ENCODE results near the gene UBE2C.
"Not testable (repeated sequence)": the region's sequence is repeated elsewhere in the genome, so short reads cannot be mapped to it uniquely, and the experiment has no call there.

Gene UBE2C

GRCh38 chr20:45782890-45783289 is 29.6 kb upstream of the UBE2C start:
- no peaks in the 10 kb centered on the region for H3K9me3 Mint-ChIP-seq
- H3K36me3 Mint-ChIP-seq: no peaks in the 10 kb centered on the region
- no peak overlapping the region for H3K27ac Mint-ChIP-seq
- H3K4me3 Mint-ChIP-seq: no peak overlapping the region
- peaks cover 28% of the 10 kb centered on the region for H3K4me1 Mint-ChIP-seq
- peaks cover 7% of the 10 kb centered on the region for H3K27me3 Mint-ChIP-seq
- peak; percentile 34 for DNase-seq
- CTCF ChIA-PET: interaction anchor here (1.7 kb wide), 1 partner anchor 11 kb away, joined by 7 read pairs; no protein-coding TSS in a partner anchor

- Mint-ChIP-seq H3K36me3 (no peaks in the 10 kb centered on the region), H3K9me3 (no peaks in the 10 kb centered on the region), H3K27me3 (peaks cover 7% of the 10 kb centered on the region), H3K4me1 (peaks cover 28% of the 10 kb centered on the region), H3K4me3 (no peak overlapping the region), H3K27ac (peak overlapping the region; percentile 56)
- no peak for DNase-seq
- CTCF ChIA-PET: interaction anchor here (0.7 to 1.7 kb wide), 4 partner anchors 10 to 154 kb away, joined by 3 to 7 read pairs (median 4); partner anchors contain the start of gene WFDC10A
These were observed 28.7 kb upstream of the UBE2C start for GRCh38 chr20:45783656-45784294.

- Mint-ChIP-seq H3K4me3 (no peak overlapping the region), H3K36me3 (peaks cover 8% of the 10 kb centered on the region), H3K27me3 (peaks cover 14% of the 10 kb centered on the region), H3K9me3 (no peaks in the 10 kb centered on the region), H3K4me1 (peaks cover 25% of the 10 kb centered on the region), H3K27ac (no peak overlapping the region)
- no peak for DNase-seq
- CTCF ChIA-PET: interaction anchor here (0.6 to 1.1 kb wide), 3 partner anchors 17 to 437 kb away, joined by 3 to 6 read pairs (median 3); no protein-coding TSS in a partner anchor
These were observed 24.1 kb upstream of the UBE2C start for GRCh38 chr20:45788351-45788750.

- peak; percentile 30 for DNase-seq
- H3K27me3 Mint-ChIP-seq: peaks cover 11% of the 10 kb centered on the region
- H3K9me3 Mint-ChIP-seq: no peaks in the 10 kb centered on the region
- H3K4me1 Mint-ChIP-seq: peaks cover 20% of the 10 kb centered on the region
- H3K27ac Mint-ChIP-seq: peak overlapping the region; percentile 90
- CTCF ChIA-PET: interaction anchor here (0.7 to 2.6 kb wide), 2 partner anchors 9 to 13 kb away, joined by 3 to 5 read pairs; no protein-coding TSS in a partner anchor
- peaks cover 34% of the 10 kb centered on the region for H3K36me3 Mint-ChIP-seq
- H3K4me3 Mint-ChIP-seq: peak overlapping the region; percentile 82
These were observed 19.9 kb upstream of the UBE2C start for GRCh38 chr20:45792317-45793118.

GRCh38 chr20:45796337-45797065 is 15.9 kb upstream of the UBE2C start:
- Mint-ChIP-seq H3K27ac (no peak overlapping the region), H3K4me1 (peaks cover 26% of the 10 kb centered on the region), H3K9me3 (no peaks in the 10 kb centered on the region), H3K27me3 (peaks cover 4% of the 10 kb centered on the region), H3K36me3 (peaks cover 34% of the 10 kb centered on the region), H3K4me3 (no peak overlapping the region)
- no peak for DNase-seq
- CTCF ChIA-PET: no interaction called here

- CTCF ChIA-PET, H3K27me3 Mint-ChIP-seq: not testable (repeated sequence)
- peaks cover 19% of the 10 kb centered on the region for H3K4me1 Mint-ChIP-seq
These were observed 14.9 kb upstream of the UBE2C start for GRCh38 chr20:45797510-45797909.

GRCh38 chr20:45797955-45798354 is 14.5 kb upstream of the UBE2C start:
- H3K4me3 Mint-ChIP-seq, H3K9me3 Mint-ChIP-seq, H3K27ac Mint-ChIP-seq, H3K27me3 Mint-ChIP-seq, DNase-seq: not testable (repeated sequence)
- CTCF ChIA-PET: interaction anchor here (1.4 to 2.9 kb wide), 5 partner anchors 8 to 166 kb away, joined by 5 to 21 read pairs (median 19); partner anchors contain the start of gene PCIF1
- Mint-ChIP-seq H3K36me3 (peaks cover 38% of the 10 kb centered on the region), H3K4me1 (peaks cover 15% of the 10 kb centered on the region)

More at GRCh38 chr20:45797510-45797909, 14.9 kb upstream of the UBE2C start:
- H3K27ac Mint-ChIP-seq, H3K4me3 Mint-ChIP-seq, DNase-seq, H3K9me3 Mint-ChIP-seq: not testable (repeated sequence)
- H3K36me3 Mint-ChIP-seq: peaks cover 39% of the 10 kb centered on the region

GRCh38 chr20:45798935-45799642 is 13.4 kb upstream of the UBE2C start:
- CTCF ChIA-PET: interaction anchor here (0.6 to 2.9 kb wide), 28 partner anchors 9 to 505 kb away, joined by 3 to 21 read pairs (median 6); partner anchors contain the start of genes ACOT8, PCIF1, UBE2C and ZSWIM1
- H3K27me3 Mint-ChIP-seq: no peaks in the 10 kb centered on the region
- H3K4me1 Mint-ChIP-seq: peaks cover 8% of the 10 kb centered on the region
- H3K4me3 Mint-ChIP-seq: no peak overlapping the region
- H3K36me3 Mint-ChIP-seq: peaks cover 41% of the 10 kb centered on the region
- DNase-seq: peak; percentile 81
- H3K9me3 Mint-ChIP-seq: no peaks in the 10 kb centered on the region
- H3K27ac Mint-ChIP-seq: peak overlapping the region; percentile 46

GRCh38 chr20:45801851-45802250 is 10.6 kb upstream of the UBE2C start:
- no peak for DNase-seq
- Mint-ChIP-seq H3K4me1 (peaks cover 8% of the 10 kb centered on the region), H3K27me3 (no peaks in the 10 kb centered on the region), H3K27ac (no peak overlapping the region), H3K36me3 (peaks cover 36% of the 10 kb centered on the region), H3K4me3 (no peak overlapping the region), H3K9me3 (no peaks in the 10 kb centered on the region)
- CTCF ChIA-PET: interaction anchor here (1.2 kb wide), 1 partner anchor 10 kb away, joined by 3 read pairs; no protein-coding TSS in a partner anchor

GRCh38 chr20:45810191-45810970 is 2.1 kb upstream of the UBE2C start:
- no peak overlapping the region for H3K4me3 Mint-ChIP-seq
- H3K27me3 Mint-ChIP-seq: no peaks in the 10 kb centered on the region
- CTCF ChIA-PET: interaction anchor here (1.3 kb wide), 1 partner anchor 11 kb away, joined by 6 read pairs; no protein-coding TSS in a partner anchor
- peaks cover 57% of the 10 kb centered on the region for H3K36me3 Mint-ChIP-seq
- no peak for DNase-seq
- H3K9me3 Mint-ChIP-seq: no peaks in the 10 kb centered on the region
- no peak overlapping the region for H3K27ac Mint-ChIP-seq
- peaks cover 28% of the 10 kb centered on the region for H3K4me1 Mint-ChIP-seq

- Mint-ChIP-seq H3K4me1 (peaks cover 41% of the 10 kb centered on the region), H3K9me3 (no peaks in the 10 kb centered on the region), H3K36me3 (peaks cover 69% of the 10 kb centered on the region), H3K4me3 (peak overlapping the region; percentile 91), H3K27me3 (no peaks in the 10 kb centered on the region), H3K27ac (peak overlapping the region; percentile 86)
- CTCF ChIA-PET: interaction anchor here (0.6 to 2.6 kb wide), 5 partner anchors 11 to 158 kb away, joined by 3 to 13 read pairs (median 4); no protein-coding TSS in a partner anchor
- no peak for DNase-seq
These were observed 529 bp downstream of the UBE2C start for GRCh38 chr20:45813006-45813340.

GRCh38 chr20:45813489-45813888 is 1.0 kb downstream of the UBE2C start:
- peak overlapping the region; percentile 86 for H3K27ac Mint-ChIP-seq
- H3K4me1 Mint-ChIP-seq: peaks cover 41% of the 10 kb centered on the region
- no peak for DNase-seq
- peaks cover 65% of the 10 kb centered on the region for H3K36me3 Mint-ChIP-seq
- H3K27me3 Mint-ChIP-seq: no peaks in the 10 kb centered on the region
- CTCF ChIA-PET: interaction anchor here (0.9 to 2.6 kb wide), 4 partner anchors 11 to 156 kb away, joined by 3 to 13 read pairs (median 6); no protein-coding TSS in a partner anchor
- H3K4me3 Mint-ChIP-seq: peak overlapping the region; percentile 91
- H3K9me3 Mint-ChIP-seq: no peaks in the 10 kb centered on the region

- CTCF ChIA-PET: interaction anchor here (2.0 to 2.6 kb wide), 2 partner anchors 10 to 15 kb away, joined by 8 to 13 read pairs; no protein-coding TSS in a partner anchor
- Mint-ChIP-seq H3K4me3 (peak overlapping the region; percentile 31), H3K4me1 (peaks cover 41% of the 10 kb centered on the region)
These were observed 1.9 kb downstream of the UBE2C start for GRCh38 chr20:45814314-45814713.

More at GRCh38 chr20:45814314-45814713, 1.9 kb downstream of the UBE2C start:
- H3K27me3 Mint-ChIP-seq: no peaks in the 10 kb centered on the region
- H3K9me3 Mint-ChIP-seq: no peaks in the 10 kb centered on the region
- no peak overlapping the region for H3K27ac Mint-ChIP-seq
- no peak for DNase-seq
- peaks cover 59% of the 10 kb centered on the region for H3K36me3 Mint-ChIP-seq

All from activated naive CD4-positive, alpha-beta T cell treated with anti-CD3 and anti-CD28 coated beads, Interleukin-2, amount 10 ng/mL, durations not matched to agents 7 days and 5 days (primary cell).